ENCODE results near the gene HIGD2B.
"Not testable (repeated sequence)": the region's sequence is repeated elsewhere in the genome, so short reads cannot be mapped to it uniquely, and the experiment has no call there.

Gene HIGD2B

GRCh38 chr15:72676838-72677237, 9.1 kb downstream of the HIGD2B start:
- no peak for DNase-seq (ENCODE audit: low spot score)

DNA sequence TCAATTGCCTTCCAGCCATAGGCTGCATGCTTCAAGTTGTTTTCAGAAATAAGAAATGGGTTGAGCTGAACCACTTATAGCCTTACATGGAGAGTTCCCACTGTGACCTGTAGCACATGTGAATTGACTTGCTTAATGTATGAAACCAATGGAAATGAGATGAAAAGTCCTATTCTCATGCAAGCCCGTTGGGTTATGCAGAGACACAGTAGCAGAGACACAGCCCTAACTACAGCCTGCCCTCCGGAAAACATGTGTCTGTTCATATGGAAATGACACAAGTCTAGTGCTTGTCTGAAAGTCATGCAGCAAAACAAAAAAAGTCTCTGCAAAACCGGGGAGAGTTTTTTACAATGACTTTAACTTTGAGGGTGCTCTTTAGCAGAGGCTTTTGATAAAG, 14.5 kb downstream of the HIGD2B start:
- DNase-seq (ENCODE audit: low spot score): no peak

DNA sequence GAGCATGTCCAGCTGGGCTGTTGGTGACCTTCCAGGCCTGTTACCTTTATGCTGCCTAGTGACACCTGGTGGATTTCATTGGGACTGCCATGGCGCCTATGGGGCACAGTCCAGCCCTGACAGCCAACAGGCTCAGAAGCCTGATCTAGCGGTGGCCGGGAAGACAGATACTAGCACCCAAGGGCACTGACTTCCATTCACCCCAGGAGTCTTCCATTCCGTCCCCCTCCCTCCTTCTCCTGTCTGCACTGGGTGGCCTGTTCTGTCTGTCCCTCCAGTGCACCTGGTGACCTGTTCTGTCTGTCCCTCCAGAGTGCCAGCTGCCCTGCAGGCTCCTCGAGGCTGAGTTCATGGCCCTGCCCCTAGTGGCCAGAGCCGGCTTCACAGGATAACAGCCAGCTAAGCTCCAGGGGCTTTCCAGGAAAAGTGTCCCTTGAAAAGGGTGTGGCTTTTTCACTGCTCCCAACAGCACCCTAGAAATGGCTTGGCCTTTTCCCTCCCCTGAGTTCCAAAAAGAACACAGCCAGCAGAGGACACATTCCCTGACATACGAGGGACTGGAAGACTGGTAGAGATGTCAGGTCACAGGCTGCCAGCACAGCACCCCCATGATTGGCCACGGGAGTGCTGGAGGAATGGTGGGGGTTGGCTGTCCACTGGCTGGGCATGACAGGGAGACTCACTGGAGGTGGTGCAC, 15.2 kb downstream of the HIGD2B start:
- DNase-seq (ENCODE audit: low spot score): peak; percentile 73

DNA sequence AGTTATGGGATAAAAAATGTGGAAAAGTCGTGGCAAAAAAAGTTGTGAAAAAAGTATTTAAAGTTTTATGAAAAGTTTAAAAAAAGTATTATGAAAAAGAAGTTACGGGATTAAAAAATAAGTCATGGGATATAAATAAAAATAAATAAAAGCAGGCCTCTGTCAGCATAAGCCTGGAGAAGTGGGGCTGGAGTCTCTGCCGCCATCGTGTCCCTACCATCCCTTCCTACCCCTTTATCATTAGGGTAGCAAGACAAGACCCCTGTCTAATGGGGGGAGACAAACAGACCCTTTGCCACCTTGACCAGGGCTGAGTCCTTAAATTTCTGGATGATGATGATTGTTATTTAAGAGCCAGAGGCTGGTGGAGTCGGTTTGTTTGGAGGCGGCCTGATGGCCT, 16.2 kb downstream of the HIGD2B start:
- DNase-seq (ENCODE audit: low spot score): not testable (repeated sequence)

- not testable (repeated sequence) for DNase-seq (ENCODE audit: low spot score)
Measured at GRCh38 chr15:72665706-72666105, 20.3 kb downstream of the HIGD2B start.

DNA sequence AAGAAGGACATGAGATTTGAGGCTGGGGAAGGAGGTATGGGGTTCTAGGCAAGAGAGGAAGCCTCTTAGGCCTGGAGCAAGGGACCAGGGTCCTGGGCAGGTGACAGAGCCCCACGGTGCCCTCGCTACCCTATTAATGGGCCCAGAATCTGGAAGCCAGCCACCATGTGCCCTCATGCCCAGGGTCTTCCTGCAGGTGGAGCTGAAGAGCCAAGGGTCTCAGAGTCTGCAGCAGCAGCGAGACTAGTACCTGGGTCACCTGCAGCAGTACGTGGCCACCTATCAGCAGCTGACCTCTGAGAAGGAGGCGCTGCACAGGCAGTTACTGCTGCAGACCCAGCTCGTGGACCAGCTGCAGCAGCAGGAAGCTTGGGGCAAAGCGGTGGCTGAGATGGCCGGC, 22.1 kb downstream of the HIGD2B start:
- not testable (repeated sequence) for DNase-seq (ENCODE audit: low spot score)

GRCh38 chr15:72661081-72661480, 24.9 kb downstream of the HIGD2B start:
- not testable (repeated sequence) for DNase-seq (ENCODE audit: low spot score)

- DNase-seq (ENCODE audit: low spot score): not testable (repeated sequence)
Measured at GRCh38 chr15:72656014-72656413, 30.0 kb downstream of the HIGD2B start.

DNA sequence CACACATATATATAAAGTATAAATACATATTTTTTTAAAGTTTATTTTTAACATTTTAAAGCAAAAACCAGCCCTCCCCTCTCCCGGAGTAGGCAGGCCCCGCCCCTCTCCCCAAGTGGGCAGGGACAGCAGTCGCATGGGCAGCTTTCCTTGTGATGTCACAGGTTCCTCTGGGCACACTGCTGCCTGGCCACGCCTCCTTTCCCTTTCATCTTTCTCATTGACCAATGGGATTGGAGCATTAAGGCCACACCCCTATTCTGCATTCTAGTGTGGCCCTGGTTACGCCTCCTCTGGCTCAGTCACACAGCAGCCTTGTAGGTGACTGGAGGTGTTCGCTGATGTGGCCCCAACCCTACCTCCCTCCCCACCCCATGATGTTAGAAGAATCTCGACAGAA, 31.6 kb downstream of the HIGD2B start, which contains the start of gene GOLGA6B:
TSS of gene GOLGA6B (plus strand) at position 301 of the 400 bp plus-strand sequence. CDS start at position 342, 41 bp downstream.
- not testable (repeated sequence) for DNase-seq (ENCODE audit: low spot score)

DNA sequence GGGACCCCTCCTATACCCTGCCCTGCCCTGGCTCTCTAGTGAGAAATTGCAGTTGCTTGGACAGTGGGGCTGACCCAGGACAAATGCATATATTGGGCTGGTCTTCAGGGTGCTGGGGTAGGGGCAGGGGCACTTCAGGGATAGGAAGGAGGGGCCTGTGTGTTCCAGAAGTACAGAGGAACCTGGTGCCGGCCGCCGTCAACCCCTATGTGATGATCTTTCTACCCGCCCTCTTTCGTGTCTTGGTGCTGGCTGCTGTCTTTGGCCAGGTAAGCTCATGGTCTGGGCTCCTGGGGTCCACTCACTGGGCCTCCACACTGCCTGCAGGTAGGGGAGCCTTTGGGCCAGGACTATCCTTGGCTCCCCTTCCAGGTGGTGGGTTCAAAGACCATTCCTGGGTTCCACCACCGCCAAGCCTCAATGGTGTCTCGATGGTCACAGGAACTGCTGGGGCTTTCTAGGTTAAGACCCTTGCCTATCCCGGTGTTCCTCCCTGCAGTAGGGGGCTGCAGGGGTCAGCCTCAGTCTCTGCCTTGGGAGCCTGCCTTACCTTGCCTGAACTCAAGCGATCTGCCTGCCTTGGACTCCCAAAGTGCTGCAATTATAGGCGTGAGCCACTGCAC, 37.2 kb downstream of the HIGD2B start:
- DNase-seq (ENCODE audit: low spot score): not testable (repeated sequence)

GRCh38 chr15:72642271-72642670, 43.7 kb downstream of the HIGD2B start:
- not testable (repeated sequence) for DNase-seq (ENCODE audit: low spot score)

DNA sequence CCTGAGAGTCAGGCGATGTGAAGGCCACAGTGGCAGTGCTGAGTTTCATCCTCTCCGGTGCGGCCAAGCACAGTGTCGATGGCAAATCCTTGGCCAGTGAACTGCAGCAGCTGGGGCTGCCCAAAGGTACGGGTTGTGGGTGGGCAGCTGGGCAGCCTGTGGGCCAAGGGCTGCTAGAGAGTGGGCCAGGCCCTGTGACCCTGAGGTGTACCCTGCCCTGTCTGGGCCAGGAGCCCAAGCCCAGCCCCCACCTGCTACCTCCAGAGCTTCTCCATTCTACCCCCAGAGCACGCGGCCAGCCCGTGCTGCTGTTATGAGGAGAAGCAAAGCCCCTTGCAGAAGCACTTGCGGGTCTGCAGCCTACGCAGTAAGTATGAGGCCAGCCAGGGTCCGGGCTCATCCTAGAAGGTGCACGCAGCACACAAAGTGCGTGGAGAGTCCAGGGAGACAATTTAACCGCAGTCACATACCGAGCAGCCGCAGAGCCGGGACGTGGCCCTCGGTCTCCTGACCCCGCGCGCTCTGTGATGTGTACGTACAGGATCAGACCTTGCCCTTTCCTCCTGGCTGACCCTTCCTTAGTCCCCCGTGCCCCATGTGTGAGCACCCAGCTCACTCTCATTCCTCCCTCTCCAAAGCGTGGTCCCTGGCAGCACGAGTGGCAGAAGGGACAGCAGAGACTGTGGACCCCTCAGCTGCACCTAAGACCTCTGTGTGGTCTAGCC, 46.1 kb downstream of the HIGD2B start:
- not testable (repeated sequence) for DNase-seq (ENCODE audit: low spot score)

GRCh38 chr15:72636519-72637282, 49.3 kb downstream of the HIGD2B start:
- peak; percentile 74 for DNase-seq (ENCODE audit: low spot score)

GRCh38 chr15:72629068-72629570, 56.9 kb downstream of the HIGD2B start:
- DNase-seq (ENCODE audit: low spot score): not testable (repeated sequence)

- not testable (repeated sequence) for DNase-seq (ENCODE audit: low spot score)
Measured at GRCh38 chr15:72628249-72629067, 57.5 kb downstream of the HIGD2B start.

- DNase-seq (ENCODE audit: low spot score): not testable (repeated sequence)
Measured at GRCh38 chr15:72626153-72626552, 59.8 kb downstream of the HIGD2B start.
